Heart left ventricle (tissue), 13 donors: ENCODE measurements around the gene ERMARD.

Experiments
- CTCF ChIP-seq, 12 donors: fragments of 200-600 bp; sonication (generic) in 4 of 12; IDR thresholded peaks; one replicate each; pipeline versions ENCODE4 v1.5.0 to v1.8.0; 2018 to 2022; ENCODE audit warnings: antibody characterized with exemption in 12 of 12, mild to moderate bottlenecking in 5 of 12
- POLR2A ChIP-seq, 2 donors: fragments of 450-650 bp; IDR thresholded peaks; one replicate each; pipeline ENCODE4 v1.6.1; 2017; ENCODE audit warnings: antibody characterized with exemption in 2 of 2, mild to moderate bottlenecking in 2 of 2, moderate library complexity in 2 of 2
- donor health status: ischemic (EF 13 %, LVEDD 7.1; RV severe dilation, severe dysfunction).
- donor health status: DM: no; HTN: yes; CAD: no.
- donor health status: DM: no; HTN: no; CAD: no.
- donor health status: ischemic (EF 25% LVEDD 6.9; RV normal size, moderate dysfunction).
- donor health status: ischemic (EF 25% LVEDD 5.7; RV mildly dilated, moderate dysfunction).
- donor health status: ischemic (EF 35%, LVEDD 5.7; RV mildly dilated, moderate dysfunction).
- donor health status: nonischemic (EF 11% LVEDD 7.7; RV severe dilation, severe dysfunction).
- donor health status: DM: yes; HTN: yes; CAD: no.
- donor health status: PGD.
- donor health status: ischemic (EF 29% LVEDD 5.4; RV normal size, mild dysfunction).
- donor health status: nonischemic (EF 23%, LVEDD 6.1; RV moderate dilation, normal function).

- TF ChIP-seq POLR2A (IDR thresholded peaks at IDR 0.05) (no peak), CTCF (IDR thresholded peaks at IDR 0.05) (no peak)
Observed at GRCh38 chr6:169828176-169828575, 76.8 kb downstream of the ERMARD start.
